Measurements from ENCODE around the gene MTUS2. TPM values are rescaled to one million over a fixed set of nuclear protein-coding genes. Genes with fewer than 3 reads are reported as not detected.
A peak's percentile ranks its signal among the peaks of the same experiment; 100 is the strongest.

MTUS2 gene
- total and polyA plus RNA-seq, 9 of the 15 experiments (the other 6 are each of a cell fraction or from before 2014, with no cell fraction given): 0.01 to 0.28 (median 0.06) TPM; not detected in 1

GRCh38 chr13:29456419-29456818 lies 636.3 kb downstream of the MTUS2 start (continued):
- TF ChIP-seq ZNF347 (CRISPR knock-in tag; IDR thresholded peaks at IDR 0.05; ENCODE audit: low read depth): no peak
- no peak for TF ChIP-seq ZNF561 (CRISPR knock-in tag; conservative IDR thresholded peaks at IDR 0.05)
- no peak for TF ChIP-seq FUS (optimal IDR thresholded peaks at IDR 0.05; ENCODE audit: low read depth, low read length)
- no peak for TF ChIP-seq ZNF785 (CRISPR knock-in tag; IDR thresholded peaks at IDR 0.05)
- TF ChIP-seq, protein P1, sequence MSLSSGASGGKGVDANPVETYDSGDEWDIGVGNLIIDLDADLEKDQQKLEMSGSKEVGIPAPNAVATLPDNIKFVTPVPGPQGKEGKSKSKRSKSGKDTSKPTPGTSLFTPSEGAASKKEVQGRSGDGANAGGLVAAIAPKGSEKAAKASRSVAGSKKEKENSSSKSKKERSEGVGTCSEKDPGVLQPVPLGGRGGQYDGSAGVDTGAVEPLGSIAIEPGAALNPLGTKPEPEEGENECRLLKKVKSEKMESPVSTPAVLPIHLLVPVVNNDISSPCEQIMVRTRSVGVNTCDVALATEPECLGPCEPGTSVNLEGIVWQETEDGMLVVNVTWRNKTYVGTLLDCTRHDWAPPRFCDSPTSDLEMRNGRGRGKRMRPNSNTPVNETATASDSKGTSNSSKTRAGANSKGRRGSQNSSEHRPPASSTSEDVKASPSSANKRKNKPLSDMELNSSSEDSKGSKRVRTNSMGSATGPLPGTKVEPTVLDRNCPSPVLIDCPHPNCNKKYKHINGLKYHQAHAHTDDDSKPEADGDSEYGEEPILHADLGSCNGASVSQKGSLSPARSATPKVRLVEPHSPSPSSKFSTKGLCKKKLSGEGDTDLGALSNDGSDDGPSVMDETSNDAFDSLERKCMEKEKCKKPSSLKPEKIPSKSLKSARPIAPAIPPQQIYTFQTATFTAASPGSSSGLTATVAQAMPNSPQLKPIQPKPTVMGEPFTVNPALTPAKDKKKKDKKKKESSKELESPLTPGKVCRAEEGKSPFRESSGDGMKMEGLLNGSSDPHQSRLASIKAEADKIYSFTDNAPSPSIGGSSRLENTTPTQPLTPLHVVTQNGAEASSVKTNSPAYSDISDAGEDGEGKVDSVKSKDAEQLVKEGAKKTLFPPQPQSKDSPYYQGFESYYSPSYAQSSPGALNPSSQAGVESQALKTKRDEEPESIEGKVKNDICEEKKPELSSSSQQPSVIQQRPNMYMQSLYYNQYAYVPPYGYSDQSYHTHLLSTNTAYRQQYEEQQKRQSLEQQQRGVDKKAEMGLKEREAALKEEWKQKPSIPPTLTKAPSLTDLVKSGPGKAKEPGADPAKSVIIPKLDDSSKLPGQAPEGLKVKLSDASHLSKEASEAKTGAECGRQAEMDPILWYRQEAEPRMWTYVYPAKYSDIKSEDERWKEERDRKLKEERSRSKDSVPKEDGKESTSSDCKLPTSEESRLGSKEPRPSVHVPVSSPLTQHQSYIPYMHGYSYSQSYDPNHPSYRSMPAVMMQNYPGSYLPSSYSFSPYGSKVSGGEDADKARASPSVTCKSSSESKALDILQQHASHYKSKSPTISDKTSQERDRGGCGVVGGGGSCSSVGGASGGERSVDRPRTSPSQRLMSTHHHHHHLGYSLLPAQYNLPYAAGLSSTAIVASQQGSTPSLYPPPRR (CRISPR knock-in tag; IDR thresholded peaks at IDR 0.05; ENCODE audit: borderline replicate concordance): no peak
- no peak for TF ChIP-seq RHOXF2B (CRISPR knock-in tag; conservative IDR thresholded peaks at IDR 0.05)
- peak; percentile 31 for TF ChIP-seq TAF9B (IDR thresholded peaks at IDR 0.05; ENCODE audit: partially characterized antibody)
- TF ChIP-seq PRDM10 (IDR thresholded peaks at IDR 0.05; ENCODE audit: partially characterized antibody): no peak
- TF ChIP-seq NFXL1 (CRISPR knock-in tag; IDR thresholded peaks at IDR 0.05): no peak
- TF ChIP-seq, protein P2, sequence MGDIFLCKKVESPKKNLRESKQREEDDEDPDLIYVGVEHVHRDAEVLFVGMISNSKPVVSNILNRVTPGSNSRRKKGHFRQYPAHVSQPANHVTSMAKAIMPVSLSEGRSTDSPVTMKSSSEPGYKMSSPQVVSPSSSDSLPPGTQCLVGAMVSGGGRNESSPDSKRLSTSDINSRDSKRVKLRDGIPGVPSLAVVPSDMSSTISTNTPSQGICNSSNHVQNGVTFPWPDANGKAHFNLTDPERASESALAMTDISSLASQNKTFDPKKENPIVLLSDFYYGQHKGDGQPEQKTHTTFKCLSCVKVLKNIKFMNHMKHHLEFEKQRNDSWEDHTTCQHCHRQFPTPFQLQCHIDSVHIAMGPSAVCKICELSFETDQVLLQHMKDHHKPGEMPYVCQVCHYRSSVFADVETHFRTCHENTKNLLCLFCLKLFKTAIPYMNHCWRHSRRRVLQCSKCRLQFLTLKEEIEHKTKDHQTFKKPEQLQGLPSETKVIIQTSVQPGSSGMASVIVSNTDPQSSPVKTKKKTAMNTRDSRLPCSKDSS (IDR thresholded peaks at IDR 0.05; ENCODE audit: low read depth, partially characterized antibody): no peak
- no peak for TF ChIP-seq ZKSCAN8 (CRISPR knock-in tag; IDR thresholded peaks at IDR 0.05)
- TF ChIP-seq KLF6 (CRISPR knock-in tag; IDR thresholded peaks at IDR 0.05; ENCODE audit: borderline replicate concordance): no peak
- TF ChIP-seq SMAD3 (CRISPR knock-in tag; conservative IDR thresholded peaks at IDR 0.05): no peak
- TF ChIP-seq, protein P3, sequence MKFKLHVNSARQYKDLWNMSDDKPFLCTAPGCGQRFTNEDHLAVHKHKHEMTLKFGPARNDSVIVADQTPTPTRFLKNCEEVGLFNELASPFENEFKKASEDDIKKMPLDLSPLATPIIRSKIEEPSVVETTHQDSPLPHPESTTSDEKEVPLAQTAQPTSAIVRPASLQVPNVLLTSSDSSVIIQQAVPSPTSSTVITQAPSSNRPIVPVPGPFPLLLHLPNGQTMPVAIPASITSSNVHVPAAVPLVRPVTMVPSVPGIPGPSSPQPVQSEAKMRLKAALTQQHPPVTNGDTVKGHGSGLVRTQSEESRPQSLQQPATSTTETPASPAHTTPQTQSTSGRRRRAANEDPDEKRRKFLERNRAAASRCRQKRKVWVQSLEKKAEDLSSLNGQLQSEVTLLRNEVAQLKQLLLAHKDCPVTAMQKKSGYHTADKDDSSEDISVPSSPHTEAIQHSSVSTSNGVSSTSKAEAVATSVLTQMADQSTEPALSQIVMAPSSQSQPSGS (CRISPR knock-in tag; IDR thresholded peaks at IDR 0.05): no peak
- TF ChIP-seq OTX1 (CRISPR knock-in tag; IDR thresholded peaks at IDR 0.05): no peak

Measured in K562 (cell line).